ENCODE measurements around the gene COMT.

- TF ChIP-seq CTCF (IDR thresholded peaks at IDR 0.05), result no peak
- TF ChIP-seq POLR2A (IDR thresholded peaks at IDR 0.05), result no peak
- no peak for TF ChIP-seq POLR2AphosphoS5 (IDR thresholded peaks at IDR 0.05; ENCODE audit: insufficient read depth in 1 of 2, low read depth in 1 of 2)
Measured at GRCh38 chr22:19917389-19918138, 24.0 kb upstream of the COMT start.
